ENCODE measurements around the gene RPL22L1.

DNA sequence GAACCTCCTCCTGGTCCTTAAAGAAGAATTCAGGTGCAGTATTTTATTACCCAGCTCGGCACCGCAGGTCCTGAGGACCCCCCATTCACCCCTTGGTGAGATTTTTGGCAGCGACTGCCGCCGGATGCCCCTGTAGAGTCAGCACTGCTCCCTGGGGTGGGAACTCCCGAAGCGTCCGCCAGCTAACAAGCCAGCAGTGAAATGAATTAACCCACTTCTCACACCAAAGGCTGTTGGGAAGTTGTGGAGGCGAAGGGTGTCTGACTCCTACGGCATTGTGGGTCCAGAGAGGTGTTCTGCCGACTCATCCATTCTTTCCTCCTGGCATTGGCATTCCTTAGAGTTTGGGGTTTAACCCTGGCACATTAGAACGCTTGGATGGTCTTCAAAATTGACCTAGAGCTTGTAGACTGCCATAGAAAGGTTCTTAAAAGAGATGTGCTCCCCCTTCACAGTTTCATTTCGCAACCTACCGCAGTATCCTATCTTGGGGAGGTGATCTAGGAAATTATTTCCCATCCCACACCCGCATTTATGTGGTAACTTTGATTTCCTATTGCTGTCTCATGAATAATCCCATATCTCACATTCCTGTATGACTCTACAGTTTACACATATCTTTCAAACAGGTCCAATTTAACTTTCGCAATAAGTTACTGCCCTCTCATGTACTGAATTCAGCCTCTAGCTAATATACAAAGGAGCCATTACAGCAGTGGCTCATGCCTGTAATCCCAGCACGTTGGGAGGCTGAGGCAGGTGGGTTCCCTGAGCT is 39.3 kb upstream of the RPL22L1 start:
- TF ChIP-seq, protein P1, sequence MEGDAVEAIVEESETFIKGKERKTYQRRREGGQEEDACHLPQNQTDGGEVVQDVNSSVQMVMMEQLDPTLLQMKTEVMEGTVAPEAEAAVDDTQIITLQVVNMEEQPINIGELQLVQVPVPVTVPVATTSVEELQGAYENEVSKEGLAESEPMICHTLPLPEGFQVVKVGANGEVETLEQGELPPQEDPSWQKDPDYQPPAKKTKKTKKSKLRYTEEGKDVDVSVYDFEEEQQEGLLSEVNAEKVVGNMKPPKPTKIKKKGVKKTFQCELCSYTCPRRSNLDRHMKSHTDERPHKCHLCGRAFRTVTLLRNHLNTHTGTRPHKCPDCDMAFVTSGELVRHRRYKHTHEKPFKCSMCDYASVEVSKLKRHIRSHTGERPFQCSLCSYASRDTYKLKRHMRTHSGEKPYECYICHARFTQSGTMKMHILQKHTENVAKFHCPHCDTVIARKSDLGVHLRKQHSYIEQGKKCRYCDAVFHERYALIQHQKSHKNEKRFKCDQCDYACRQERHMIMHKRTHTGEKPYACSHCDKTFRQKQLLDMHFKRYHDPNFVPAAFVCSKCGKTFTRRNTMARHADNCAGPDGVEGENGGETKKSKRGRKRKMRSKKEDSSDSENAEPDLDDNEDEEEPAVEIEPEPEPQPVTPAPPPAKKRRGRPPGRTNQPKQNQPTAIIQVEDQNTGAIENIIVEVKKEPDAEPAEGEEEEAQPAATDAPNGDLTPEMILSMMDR (IDR thresholded peaks at IDR 0.05): no peak
- TF ChIP-seq EP300 (IDR thresholded peaks at IDR 0.05) (no peak), POLR2AphosphoS5 (IDR thresholded peaks at IDR 0.05) (peak in 1 of 3 donors; percentile 33), POLR2A (IDR thresholded peaks at IDR 0.05) (no peak)

Data from suprapubic skin (tissue), 4 donors.